COLO668 (cell line): ENCODE data around the gene KLHL7.
A peak's percentile ranks its signal among the peaks of the same experiment; 100 is the strongest.

Experiments
- DNase-seq: peaks from one replicate; lab custom pipeline; 2025; ENCODE audit not compliant: unreplicated experiment; lab: John Stamatoyannopoulos, UW

KLHL7 gene

GRCh38 chr7:23105644-23106056 is at the start of gene KLHL7:
Gene KLHL7 (plus strand): TSS chr7:23105785. CDS start chr7:23106027, 242 bp downstream.
- DNase-seq: peak; percentile 99

GRCh38 chr7:23058408-23059096 is 47.0 kb upstream of the KLHL7 start:
- no peak for DNase-seq

- DNase-seq: no peak
These were observed 44.3 kb upstream of the KLHL7 start for GRCh38 chr7:23061327-23061726.

DNA sequence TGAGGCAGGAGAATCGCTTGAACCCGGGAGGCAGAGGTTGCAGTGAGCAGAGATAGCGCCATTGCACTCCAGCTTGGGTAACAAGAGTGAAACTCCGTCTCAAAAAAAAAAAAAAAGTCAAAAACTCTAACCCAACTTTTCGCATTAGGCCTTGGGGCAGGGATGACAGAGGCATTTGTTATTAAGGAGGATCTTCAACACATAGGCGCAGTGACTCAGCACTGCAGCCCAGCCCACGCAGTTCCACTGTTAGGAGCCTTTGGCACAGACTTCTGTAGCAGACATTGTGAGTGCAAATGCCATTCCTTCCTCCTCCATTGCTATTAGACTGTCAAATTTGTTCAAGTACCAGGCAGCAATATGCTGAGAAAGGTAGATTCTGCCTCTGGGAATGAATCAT is 43.1 kb upstream of the KLHL7 start:
- no peak for DNase-seq

GRCh38 chr7:23065974-23066373 is 39.6 kb upstream of the KLHL7 start:
- DNase-seq: no peak

- DNase-seq: no peak
These were observed 38.3 kb upstream of the KLHL7 start for GRCh38 chr7:23067271-23067670.

DNA sequence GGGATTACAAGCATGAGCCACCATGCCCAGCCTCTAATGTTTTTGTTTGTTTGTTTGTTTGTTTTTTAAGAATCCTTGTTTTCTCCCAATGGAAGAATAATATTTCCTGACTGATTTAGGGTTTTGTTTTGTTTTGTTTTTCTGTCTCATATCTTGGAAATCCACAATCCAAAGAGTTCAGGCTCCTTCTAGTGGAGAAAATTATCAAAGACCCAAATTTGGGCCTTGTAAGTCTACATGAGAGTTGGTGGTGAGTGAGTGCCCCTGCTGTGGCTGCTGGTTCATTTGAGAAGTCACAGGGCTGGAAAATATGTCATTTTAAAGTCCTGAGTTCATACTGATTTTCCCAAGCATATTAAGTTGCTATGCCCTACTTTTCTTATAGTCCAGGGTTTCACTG is 33.5 kb upstream of the KLHL7 start:
- no peak for DNase-seq

GRCh38 chr7:23072922-23073321 is 32.7 kb upstream of the KLHL7 start:
- DNase-seq: no peak

- no peak for DNase-seq
These were observed 30.9 kb upstream of the KLHL7 start for GRCh38 chr7:23074443-23075261.

- no peak for DNase-seq
These were observed 30.0 kb upstream of the KLHL7 start for GRCh38 chr7:23075571-23075970.

GRCh38 chr7:23076772-23077171 is 28.8 kb upstream of the KLHL7 start:
- no peak for DNase-seq

DNA sequence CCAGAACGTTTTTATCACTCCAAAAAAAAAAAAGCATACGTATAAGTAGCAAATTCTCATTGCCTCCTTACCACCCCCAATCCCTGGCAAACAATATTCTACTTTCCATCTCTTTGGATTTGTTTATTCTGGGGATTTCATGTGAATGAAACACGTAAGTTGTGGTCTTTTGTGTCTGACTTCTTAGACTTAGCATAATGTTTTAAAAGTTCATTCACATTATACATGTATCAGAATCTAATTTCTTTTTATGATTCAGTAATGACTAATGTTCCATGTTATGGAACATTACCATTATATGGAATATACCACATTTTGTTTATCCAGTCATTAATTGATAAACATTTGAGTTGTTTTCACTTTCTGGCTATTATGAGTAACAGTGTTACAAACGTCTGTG is 12.5 kb upstream of the KLHL7 start:
- no peak for DNase-seq

DNA sequence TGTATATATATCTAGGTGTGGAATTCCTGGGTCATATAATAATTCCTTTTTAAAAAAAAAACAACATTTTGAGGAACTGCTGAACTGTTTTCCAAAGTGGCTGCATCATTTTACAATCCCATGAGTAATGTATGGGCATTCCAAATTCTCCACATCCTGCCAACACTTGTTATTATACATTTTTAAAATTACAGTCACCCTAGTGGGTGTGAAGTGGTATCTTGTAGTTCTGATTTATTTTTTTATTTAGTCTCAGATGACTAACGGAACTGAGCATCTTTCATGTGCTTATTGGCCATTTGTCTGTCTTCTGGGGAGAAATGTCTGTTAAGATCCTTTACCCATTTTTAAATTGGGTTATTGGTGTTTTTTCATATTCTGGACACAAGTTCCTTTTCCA is 12.0 kb upstream of the KLHL7 start:
- no peak for DNase-seq

DNA sequence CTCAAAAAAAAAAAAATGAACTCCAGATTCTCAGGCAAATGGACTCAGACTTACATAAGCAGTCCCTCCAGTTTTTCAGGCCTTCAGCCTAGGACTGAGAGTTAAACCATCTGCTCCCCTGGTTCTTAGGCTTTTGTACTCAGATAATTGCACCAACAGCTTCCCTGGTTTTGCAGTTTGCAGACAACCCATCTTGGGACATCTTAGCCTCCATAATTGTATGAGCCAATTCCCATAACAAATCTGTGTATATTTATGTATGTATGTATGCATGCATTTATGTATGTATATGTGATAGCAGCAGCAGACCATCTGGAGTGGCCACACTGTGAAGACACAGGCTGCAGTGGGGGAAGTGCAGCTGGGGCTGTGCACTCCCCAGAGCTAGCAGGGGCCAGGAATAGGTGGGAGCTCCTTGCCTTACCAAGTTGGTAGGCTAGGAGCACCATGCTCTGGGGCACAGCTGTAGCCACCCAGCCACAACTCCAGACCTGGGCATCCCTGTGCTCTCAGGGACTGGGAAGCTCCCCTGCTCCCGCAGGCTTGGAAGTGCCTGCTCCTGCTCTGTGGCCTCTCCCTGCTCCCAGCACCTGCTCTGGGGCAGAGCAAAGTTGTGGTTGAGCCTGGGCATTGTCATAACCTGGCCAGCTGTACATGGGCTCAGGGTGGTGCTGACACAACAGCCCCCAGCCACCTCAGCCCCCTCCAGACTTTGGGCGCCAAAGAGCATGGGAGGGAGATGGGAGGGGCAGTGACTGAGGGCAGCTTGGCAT is 8.9 kb upstream of the KLHL7 start:
- no peak for DNase-seq

GRCh38 chr7:23098029-23098428 is 7.6 kb upstream of the KLHL7 start:
- no peak for DNase-seq

GRCh38 chr7:23098460-23098859 is 7.1 kb upstream of the KLHL7 start:
- no peak for DNase-seq

GRCh38 chr7:23100697-23101096 is 4.9 kb upstream of the KLHL7 start:
- no peak for DNase-seq

DNA sequence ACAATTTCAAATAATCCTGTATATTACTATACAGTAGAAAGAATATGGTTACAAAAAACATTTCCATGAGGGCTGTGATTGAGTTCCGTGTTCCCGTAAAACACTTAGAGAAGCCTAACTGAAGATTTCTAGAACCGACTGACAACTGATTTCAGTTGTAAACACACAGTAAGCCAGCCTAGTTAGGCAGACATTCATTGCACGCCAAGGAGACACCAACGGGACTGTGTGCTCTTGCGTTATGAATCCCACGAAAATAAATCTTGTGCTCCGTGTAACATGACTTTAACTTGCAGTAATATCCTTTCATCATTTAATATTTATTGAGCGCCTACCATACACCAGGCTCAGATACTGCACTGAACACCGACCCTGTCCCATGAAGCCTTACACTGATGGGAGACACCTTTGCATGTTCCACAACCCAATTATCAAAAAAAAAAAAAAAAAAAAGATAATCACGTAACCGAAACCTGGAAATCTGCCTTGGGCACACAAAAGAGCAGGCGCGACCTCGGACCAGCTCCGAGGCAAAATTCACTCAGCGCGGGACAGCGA is 420 bp upstream of the KLHL7 start:
- peak; percentile 38 for DNase-seq

GRCh38 chr7:23106057-23106822 is 655 bp downstream of the KLHL7 start:
- peak; percentile 71 for DNase-seq

- no peak for DNase-seq
These were observed 1.5 kb downstream of the KLHL7 start for GRCh38 chr7:23106823-23107663.
